HTERT RPE-1 (cell line): ENCODE measurements around the gene CDH3.
"Not testable (repeated sequence)": the region's sequence is repeated elsewhere in the genome, so short reads cannot be mapped to it uniquely, and the experiment has no call there.

ENCODE experiments used
- in situ Hi-C: fragments of 300-500 bp; cut with MboI; formaldehyde crosslinking; loops from 4 replicates; pipeline ENCODE4 v1.14.3; 2020; ENCODE audit warnings: low sequenced_read_pairs

The CDH3 gene

DNA sequence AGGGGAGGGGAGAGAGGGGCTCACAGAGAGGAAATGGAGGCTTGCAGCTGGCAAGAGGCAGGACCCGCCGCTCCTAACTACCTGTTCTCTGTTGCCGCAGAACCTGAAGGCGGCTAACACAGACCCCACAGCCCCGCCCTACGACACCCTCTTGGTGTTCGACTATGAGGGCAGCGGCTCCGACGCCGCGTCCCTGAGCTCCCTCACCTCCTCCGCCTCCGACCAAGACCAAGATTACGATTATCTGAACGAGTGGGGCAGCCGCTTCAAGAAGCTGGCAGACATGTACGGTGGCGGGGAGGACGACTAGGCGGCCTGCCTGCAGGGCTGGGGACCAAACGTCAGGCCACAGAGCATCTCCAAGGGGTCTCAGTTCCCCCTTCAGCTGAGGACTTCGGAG is 53.0 kb downstream of the CDH3 start:
- in situ Hi-C loops = no loop called here

GRCh38 chr16:68700120-68700519 is 55.0 kb downstream of the CDH3 start:
- in situ Hi-C loops = no loop called here

GRCh38 chr16:68700831-68701230 is 55.7 kb downstream of the CDH3 start:
- in situ Hi-C loops = no loop called here

DNA sequence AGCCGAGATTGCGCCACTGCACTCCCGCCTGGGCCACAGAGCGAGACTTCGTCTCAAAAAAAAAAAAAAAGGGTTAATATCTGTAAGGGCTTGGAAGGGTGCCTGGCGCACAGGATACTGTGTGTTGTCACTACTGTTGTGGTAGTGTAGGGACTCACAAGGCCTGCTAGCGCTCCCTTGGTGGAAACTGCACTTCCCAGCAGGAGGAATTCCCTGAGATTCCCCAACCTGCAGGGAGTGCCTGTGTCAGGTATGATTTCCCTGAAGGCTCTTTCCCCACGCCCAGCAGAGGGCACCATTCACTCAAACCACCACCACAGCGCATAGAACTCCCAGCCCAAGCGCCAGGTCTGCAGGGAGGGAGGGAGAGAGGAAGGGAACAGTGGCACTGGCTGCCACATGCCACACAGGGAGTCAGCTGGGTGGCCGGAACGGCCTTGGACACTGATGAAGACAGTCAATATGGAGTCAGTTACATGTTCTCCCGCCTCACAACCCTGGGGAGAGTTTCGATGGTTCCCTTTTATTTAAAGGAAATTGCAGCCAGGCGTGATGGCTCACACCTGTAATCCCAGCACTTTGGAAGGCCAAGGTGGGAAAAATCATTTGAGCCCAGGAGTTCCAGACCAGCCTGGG is 59.2 kb downstream of the CDH3 start:
- in situ Hi-C loops = no loop called here

GRCh38 chr16:68707340-68708152 is 62.4 kb downstream of the CDH3 start:
- in situ Hi-C loops = no loop called here

DNA sequence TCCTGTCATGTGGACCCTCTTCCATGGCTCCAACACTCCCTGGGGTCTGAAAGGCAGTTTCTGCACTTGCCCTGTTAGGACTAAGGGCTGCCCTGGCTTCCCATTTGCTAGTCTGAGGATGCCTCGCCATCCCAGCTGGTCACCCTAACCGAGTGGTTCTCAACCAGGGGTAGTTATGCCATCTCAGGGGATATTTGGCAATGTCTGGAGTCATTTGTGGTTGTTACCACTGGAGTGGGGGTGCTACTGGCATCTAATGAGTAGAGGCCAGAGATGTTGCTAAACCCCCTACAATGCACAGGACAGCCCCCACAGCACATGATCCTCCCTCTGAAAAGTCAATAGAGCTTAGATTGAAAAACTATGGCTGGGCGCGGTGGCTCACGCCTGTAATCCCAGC is 65.1 kb downstream of the CDH3 start:
- in situ Hi-C loops = no loop called here

DNA sequence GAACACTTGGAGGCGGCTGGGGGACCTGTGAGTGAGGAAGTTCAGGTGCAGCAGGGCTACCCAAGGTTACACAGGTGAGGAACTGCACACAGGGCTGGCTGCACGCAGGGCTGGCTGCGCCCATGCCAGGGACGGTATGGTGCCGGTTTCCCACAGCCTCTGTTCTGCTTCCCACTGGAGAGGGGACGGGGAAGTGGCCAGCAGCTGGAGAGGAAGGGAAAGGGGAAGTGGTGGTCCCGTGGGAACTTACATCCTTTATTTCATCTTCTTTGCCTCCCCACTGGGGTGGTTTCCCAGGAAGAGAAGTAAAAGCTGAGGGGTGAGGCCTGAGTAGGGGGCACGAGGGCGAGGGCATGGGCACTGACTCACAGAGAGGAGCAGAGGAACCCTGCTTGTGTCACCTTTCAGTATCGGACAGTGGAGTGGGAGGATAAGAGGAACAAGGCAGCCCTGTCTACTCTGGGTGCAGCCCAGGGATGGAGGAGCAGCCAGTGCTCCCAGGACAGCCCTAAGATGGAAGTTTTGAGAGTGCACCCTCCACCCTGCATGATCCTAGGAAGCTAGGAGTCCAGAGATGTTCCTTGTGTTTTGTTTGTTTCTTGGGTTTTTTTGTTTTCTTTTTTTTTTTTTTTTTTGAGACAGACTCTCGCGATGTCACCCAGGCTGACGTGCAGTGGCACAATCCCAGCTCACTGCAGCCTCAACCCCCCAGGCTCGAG is 66.5 kb downstream of the CDH3 start:
- in situ Hi-C loops = no loop called here

GRCh38 chr16:68713361-68713760 is 68.3 kb downstream of the CDH3 start:
- in situ Hi-C loops = no loop called here

- in situ Hi-C loops = no loop called here
Measured at GRCh38 chr16:68715471-68715870, 70.4 kb downstream of the CDH3 start.

DNA sequence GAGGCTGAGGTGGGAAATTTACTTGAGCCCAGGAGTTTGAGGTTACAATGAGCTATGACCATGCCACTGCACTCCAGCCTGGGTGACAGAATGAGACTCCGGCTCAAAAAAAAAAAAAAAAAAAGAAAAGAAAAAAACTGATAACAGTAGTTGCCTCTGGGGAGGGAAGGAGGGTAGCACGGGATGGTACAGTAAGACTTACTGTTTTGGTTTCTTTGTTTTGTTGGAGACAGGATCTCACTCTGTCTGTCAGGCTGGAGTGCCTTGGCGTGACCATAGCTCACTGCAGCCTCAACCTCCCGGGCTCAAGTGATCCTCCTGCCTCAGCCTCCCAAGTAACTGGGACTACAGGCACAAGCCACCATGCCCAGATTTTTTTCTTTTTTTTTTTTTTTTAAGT is 71.4 kb downstream of the CDH3 start:
- in situ Hi-C loops = not testable (repeated sequence)

GRCh38 chr16:68717684-68718083 is 72.6 kb downstream of the CDH3 start:
- in situ Hi-C loops = no loop called here

DNA sequence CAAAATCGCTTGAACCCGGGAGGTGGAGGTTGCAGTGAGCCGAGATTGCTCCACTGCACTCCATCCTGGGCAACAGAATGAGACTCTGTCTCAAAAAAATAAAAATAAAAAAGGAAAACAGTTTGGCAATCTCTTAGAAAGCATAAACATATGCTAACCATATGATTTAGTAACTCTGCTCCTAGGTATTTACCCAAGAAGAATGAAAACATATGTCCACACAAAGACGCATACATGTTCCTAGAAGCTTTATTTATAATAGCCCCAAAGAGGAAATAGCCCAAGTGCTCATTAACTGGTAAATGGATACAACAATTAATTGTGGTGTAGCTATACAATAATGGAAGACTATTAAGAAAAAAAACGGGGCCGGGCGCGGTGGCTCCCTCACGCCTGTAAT is 73.5 kb downstream of the CDH3 start:
- in situ Hi-C loops = no loop called here

- in situ Hi-C loops = no loop called here
Measured at GRCh38 chr16:68719993-68720489, 74.9 kb downstream of the CDH3 start.

GRCh38 chr16:68722119-68723024 is 77.3 kb downstream of the CDH3 start:
- in situ Hi-C loops = no loop called here

GRCh38 chr16:68724797-68725196 is 79.7 kb downstream of the CDH3 start:
- in situ Hi-C loops = no loop called here

DNA sequence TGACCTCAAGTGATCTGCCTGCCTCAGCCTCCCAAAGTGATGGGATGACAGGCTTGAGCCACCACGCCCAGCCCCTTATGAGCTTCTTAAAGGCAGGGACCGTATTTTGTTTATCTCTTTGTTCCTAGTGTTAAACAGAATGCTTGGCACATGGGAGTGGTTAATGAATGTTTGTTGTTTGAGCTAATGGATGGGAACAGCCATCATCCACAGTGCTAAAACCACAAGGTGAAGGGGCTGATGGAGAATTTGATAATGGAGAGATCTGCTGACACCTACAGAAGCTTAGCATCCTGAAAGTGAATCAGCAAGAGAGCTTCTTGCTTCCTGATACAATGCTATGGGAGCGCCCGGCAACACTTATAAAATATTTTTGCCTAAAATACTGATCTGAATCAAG is 83.4 kb downstream of the CDH3 start:
- in situ Hi-C loops = no loop called here

- in situ Hi-C loops = no loop called here
Measured at GRCh38 chr16:68731637-68732036, 86.5 kb downstream of the CDH3 start.

DNA sequence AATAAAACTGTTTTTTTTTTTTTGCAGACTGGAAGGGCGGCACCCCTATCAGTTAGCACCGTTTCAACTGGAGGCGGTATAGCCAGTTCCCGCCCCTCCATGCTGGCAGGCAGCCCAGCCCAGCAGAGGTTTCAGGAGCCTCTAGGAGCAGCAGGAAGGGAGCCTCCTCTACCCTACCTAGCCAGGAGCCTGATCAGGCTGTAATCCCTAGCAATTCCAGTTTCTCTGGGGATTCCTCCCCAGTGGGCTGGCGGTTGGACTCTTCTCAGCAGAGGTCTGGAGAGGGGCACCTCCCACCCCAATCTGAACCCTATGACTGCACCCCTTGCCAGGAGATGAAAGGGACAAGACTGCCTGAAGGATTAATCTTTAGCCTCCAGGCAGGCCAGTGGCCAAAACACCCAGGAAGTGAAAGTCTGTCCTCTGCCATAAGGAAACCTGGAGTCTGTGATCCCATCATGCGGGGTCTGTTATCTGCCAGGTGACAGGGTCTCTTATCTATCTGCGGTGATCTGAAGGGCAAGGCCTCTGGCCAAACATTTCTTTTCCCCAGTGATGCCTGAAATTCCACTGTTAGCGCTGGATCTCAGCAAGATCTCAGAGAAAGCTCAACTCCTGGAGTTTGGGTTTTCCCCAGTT is 87.1 kb downstream of the CDH3 start:
- in situ Hi-C loops = no loop called here

DNA sequence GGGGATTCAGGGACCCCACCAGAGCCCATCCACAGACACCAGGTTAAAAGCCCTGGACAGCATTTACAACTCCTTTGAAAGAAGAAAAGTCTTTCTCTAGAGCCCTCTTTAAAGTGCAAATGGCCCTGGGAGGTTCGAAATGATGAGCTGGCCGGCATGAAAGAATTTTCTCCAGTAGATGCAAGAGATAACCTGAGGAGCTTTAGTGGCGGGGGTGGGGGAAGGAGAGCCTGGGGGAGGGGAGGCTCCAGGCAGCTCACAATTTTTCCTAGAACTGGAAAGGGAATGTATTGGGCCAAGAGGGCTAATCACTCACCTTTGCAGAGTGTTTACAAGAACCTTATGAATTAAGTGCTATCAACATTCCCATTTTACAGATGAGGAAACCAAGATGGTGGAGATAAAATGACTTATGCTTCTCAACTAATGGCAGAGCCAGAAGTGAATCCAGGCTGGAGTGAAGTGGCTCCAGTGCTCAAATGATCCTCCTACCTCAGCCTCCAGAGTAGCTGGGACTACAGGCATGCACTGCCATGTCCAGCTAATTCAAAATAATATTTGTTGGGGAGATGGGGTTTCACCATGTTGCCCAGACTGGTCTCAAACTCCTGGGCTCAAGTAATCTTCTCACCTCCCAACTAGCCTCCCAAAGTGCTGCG is 87.8 kb downstream of the CDH3 start:
- in situ Hi-C loops = no loop called here

GRCh38 chr16:68733570-68733969 is 88.5 kb downstream of the CDH3 start:
- in situ Hi-C loops = no loop called here
